CD4-positive, CD25-positive, alpha-beta regulatory T cell (primary cell): ENCODE data around the gene BBS12. TPM values are rescaled to one million over a fixed set of nuclear protein-coding genes. Genes with fewer than 3 reads are reported as not detected.

Experiments used
- ATAC-seq, 2 donors: fragments of 150-1000 bp; cut with Tn5 transposase; one replicate each; pipeline ENCODE4 v1.10.0; 2021; ENCODE audit warnings: low read depth in 2 of 2, moderate number of reproducible peaks in 2 of 2, moderate library complexity in 1 of 2
- DNase-seq, 3 donors: peaks; one replicate each; pipeline versions ENCODE4 v3.0.0 to v3.0.0-alpha.2; 2012 to 2022; ENCODE audit warnings: mixed read lengths in 1 of 3
- H3K27ac ChIP-seq: one replicate; pipeline ENCODE4 v1.7.0; 2013; ENCODE audit warnings: mild to moderate bottlenecking, low read length; ENCODE audit not compliant: insufficient read depth, poor library complexity, severe bottlenecking
- H3K27me3 ChIP-seq: one replicate; pipeline ENCODE4 v1.7.0; 2013; ENCODE audit warnings: low read length; ENCODE audit not compliant: control insufficient read depth, insufficient read depth
- H3K36me3 ChIP-seq: one replicate; pipeline ENCODE4 v1.7.0; 2013; ENCODE audit warnings: mild to moderate bottlenecking, low read length, moderate library complexity; ENCODE audit not compliant: control insufficient read depth, insufficient read depth
- H3K4me1 ChIP-seq: 2 replicates; pipeline ENCODE4 v1.7.0; 2013; ENCODE audit warnings: mild to moderate bottlenecking, low read length; ENCODE audit not compliant: insufficient read depth, control insufficient read depth, poor library complexity, severe bottlenecking
- H3K4me3 ChIP-seq: one replicate; pipeline ENCODE4 v1.7.0; 2013; ENCODE audit warnings: low read depth, mild to moderate bottlenecking, low read length, moderate library complexity
- H3K9me3 ChIP-seq, 2 experiments: 1 replicate in 1 of 2; 2 replicates in 1 of 2; pipeline ENCODE4 v1.7.0; 2013; ENCODE audit warnings: low read length in 2 of 2, mild to moderate bottlenecking in 1 of 2, moderate library complexity in 1 of 2; ENCODE audit not compliant: control insufficient read depth in 2 of 2
- H3K27ac Mint-ChIP-seq, 3 donors: one replicate each; pipeline ENCODE4 v1.8.0; 2020 to 2022; ENCODE audit warnings: mild to moderate bottlenecking in 3 of 3, mixed read lengths in 3 of 3, moderate library complexity in 2 of 3
- H3K27me3 Mint-ChIP-seq: one replicate; pipeline ENCODE4 v1.8.0; 2022; ENCODE audit warnings: mild to moderate bottlenecking, mixed read lengths
- H3K36me3 Mint-ChIP-seq: one replicate; pipeline ENCODE4 v1.8.0; 2020; ENCODE audit warnings: mixed read lengths
- H3K4me1 Mint-ChIP-seq, 4 donors: one replicate each; pipeline ENCODE4 v1.8.0; 2020 to 2022; ENCODE audit warnings: mixed read lengths in 4 of 4, mild to moderate bottlenecking in 1 of 4
- H3K4me3 Mint-ChIP-seq, 4 donors: one replicate each; pipeline ENCODE4 v1.8.0; 2020 to 2022; ENCODE audit warnings: mild to moderate bottlenecking in 4 of 4, mixed read lengths in 4 of 4, moderate library complexity in 3 of 4
- H3K9me3 Mint-ChIP-seq, 7 donors: one replicate each; pipeline ENCODE4 v1.8.0; 2020 to 2022; ENCODE audit warnings: mixed read lengths in 7 of 7, mild to moderate bottlenecking in 3 of 7, moderate library complexity in 2 of 7
- polyA plus RNA-seq, 4 donors: library from polyadenylated mRNA; unstranded; fragments of 300-500 nt; fragmentation: Illumina TruSeq; gene quantifications; one replicate each; pipeline ENCODE4 v1.2.3, GENCODE V29; 2021
- total RNA-seq: library from RNA; stranded (reverse); gene quantifications from one replicate; pipeline ENCODE4 v1.2.3, GENCODE V29; 2022

The BBS12 gene
- total and polyA plus RNA-seq, 5 donors from 2014 or later, result 1.2 to 2.8 (median 1.7) TPM

GRCh38 chr4:122758033-122758432 lies 25.5 kb downstream of the BBS12 start:
- Histone ChIP-seq H3K4me1 (no peaks in the 10 kb centered on the region), H3K27me3 (peaks cover 6% of the 10 kb centered on the region), H3K9me3 (no peaks in the 10 kb centered on the region), H3K4me3 (no peak overlapping the region), H3K36me3 (no peaks in the 10 kb centered on the region), H3K27ac (no peak overlapping the region)
- H3K4me1 Mint-ChIP-seq, result peaks cover 0 to 6% (median 1%) of the 10 kb centered on the region in 4 donors
- DNase-seq (peak in 2 of 3 donors; percentile 17 to 45), ATAC-seq (no peak)
- no peak overlapping the region for H3K4me3 Mint-ChIP-seq
- H3K36me3 Mint-ChIP-seq, result no peaks in the 10 kb centered on the region
- no peak overlapping the region for H3K27ac Mint-ChIP-seq
- H3K9me3 Mint-ChIP-seq, result peaks cover 0 to 2% (median 0%) of the 10 kb centered on the region in 7 donors
- peaks cover 40% of the 10 kb centered on the region for H3K27me3 Mint-ChIP-seq

- no peak overlapping the region for H3K27ac ChIP-seq
- Mint-ChIP-seq H3K27me3 (peaks cover 40% of the 10 kb centered on the region), H3K9me3 (peaks cover 0 to 2% (median 0%) of the 10 kb centered on the region in 7 donors), H3K36me3 (no peaks in the 10 kb centered on the region), H3K4me1 (peaks cover 0 to 6% (median 1%) of the 10 kb centered on the region in 4 donors), H3K4me3 (no peak overlapping the region), H3K27ac (no peak overlapping the region)
- H3K4me1 ChIP-seq, result no peaks in the 10 kb centered on the region
- no peaks in the 10 kb centered on the region for H3K9me3 ChIP-seq
- ATAC-seq (no peak), DNase-seq (no peak)
- no peak overlapping the region for H3K4me3 ChIP-seq
- H3K27me3 ChIP-seq, result no peaks in the 10 kb centered on the region
- H3K36me3 ChIP-seq, result no peaks in the 10 kb centered on the region
Observed at GRCh38 chr4:122759639-122760310, 27.3 kb downstream of the BBS12 start.

- DNase-seq (no peak), ATAC-seq (no peak)
- Mint-ChIP-seq H3K9me3 (no peaks in the 10 kb centered on the region), H3K27ac (peak overlapping the region in 1 of 3 donors; percentile 17), H3K36me3 (no peaks in the 10 kb centered on the region), H3K27me3 (peaks cover 29% of the 10 kb centered on the region), H3K4me3 (no peak overlapping the region), H3K4me1 (peaks cover 0 to 6% (median 1%) of the 10 kb centered on the region in 4 donors)
- no peak overlapping the region for H3K4me3 ChIP-seq
- H3K4me1 ChIP-seq, result no peaks in the 10 kb centered on the region
- H3K36me3 ChIP-seq, result no peaks in the 10 kb centered on the region
- H3K9me3 ChIP-seq, result no peaks in the 10 kb centered on the region
- no peak overlapping the region for H3K27ac ChIP-seq
- no peaks in the 10 kb centered on the region for H3K27me3 ChIP-seq
Observed at GRCh38 chr4:122762520-122762919, 30.0 kb downstream of the BBS12 start.

- peak overlapping the region in 2 of 3 donors; percentile 17 to 45 for H3K27ac Mint-ChIP-seq
- no peaks in the 10 kb centered on the region for H3K36me3 ChIP-seq
Observed at GRCh38 chr4:122762966-122763716, 30.6 kb downstream of the BBS12 start.

GRCh38 chr4:122764071-122764820 lies 31.7 kb downstream of the BBS12 start:
- H3K4me1 Mint-ChIP-seq, result peaks cover 0 to 6% (median 1%) of the 10 kb centered on the region in 4 donors
- H3K36me3 Mint-ChIP-seq, result no peaks in the 10 kb centered on the region
- Histone ChIP-seq H3K9me3 (no peaks in the 10 kb centered on the region), H3K36me3 (no peaks in the 10 kb centered on the region), H3K27ac (no peak overlapping the region), H3K4me3 (no peak overlapping the region), H3K27me3 (no peaks in the 10 kb centered on the region), H3K4me1 (no peaks in the 10 kb centered on the region)
- no peak overlapping the region for H3K4me3 Mint-ChIP-seq
- no peak overlapping the region for H3K27ac Mint-ChIP-seq
- H3K27me3 Mint-ChIP-seq, result peaks cover 21% of the 10 kb centered on the region
- no peaks in the 10 kb centered on the region for H3K9me3 Mint-ChIP-seq
- no peak for ATAC-seq
- no peak for DNase-seq

More at GRCh38 chr4:122762966-122763716, 30.6 kb downstream of the BBS12 start:
- no peak overlapping the region for H3K4me3 ChIP-seq
- Mint-ChIP-seq H3K4me3 (no peak overlapping the region), H3K4me1 (peaks cover 0 to 6% (median 1%) of the 10 kb centered on the region in 4 donors), H3K9me3 (no peaks in the 10 kb centered on the region), H3K36me3 (no peaks in the 10 kb centered on the region), H3K27me3 (peaks cover 23% of the 10 kb centered on the region)
- no peak for DNase-seq
- no peak overlapping the region for H3K27ac ChIP-seq
- no peaks in the 10 kb centered on the region for H3K4me1 ChIP-seq
- ATAC-seq, result no peak
- no peaks in the 10 kb centered on the region for H3K9me3 ChIP-seq
- H3K27me3 ChIP-seq, result no peaks in the 10 kb centered on the region

GRCh38 chr4:122764821-122765215 lies 32.3 kb downstream of the BBS12 start:
- no peak overlapping the region for H3K4me3 Mint-ChIP-seq
- H3K27ac ChIP-seq, result no peak overlapping the region
- ATAC-seq, result no peak
- H3K36me3 Mint-ChIP-seq, result no peaks in the 10 kb centered on the region
- no peak for DNase-seq
- H3K4me1 ChIP-seq, result no peaks in the 10 kb centered on the region
- peaks cover 16% of the 10 kb centered on the region for H3K27me3 Mint-ChIP-seq
- H3K36me3 ChIP-seq, result no peaks in the 10 kb centered on the region
- H3K4me3 ChIP-seq, result no peak overlapping the region
- no peaks in the 10 kb centered on the region for H3K9me3 ChIP-seq
- no peaks in the 10 kb centered on the region for H3K27me3 ChIP-seq
- no peak overlapping the region for H3K27ac Mint-ChIP-seq
- H3K9me3 Mint-ChIP-seq, result no peaks in the 10 kb centered on the region
- peaks cover 0 to 6% (median 1%) of the 10 kb centered on the region in 4 donors for H3K4me1 Mint-ChIP-seq

GRCh38 chr4:122765692-122766352 lies 33.3 kb downstream of the BBS12 start:
- no peaks in the 10 kb centered on the region for H3K9me3 ChIP-seq
- no peak overlapping the region for H3K4me3 ChIP-seq
- Mint-ChIP-seq H3K27me3 (peaks cover 19% of the 10 kb centered on the region), H3K27ac (no peak overlapping the region), H3K9me3 (no peaks in the 10 kb centered on the region), H3K4me3 (no peak overlapping the region), H3K4me1 (peaks cover 0 to 6% (median 1%) of the 10 kb centered on the region in 4 donors), H3K36me3 (no peaks in the 10 kb centered on the region)
- H3K36me3 ChIP-seq, result no peaks in the 10 kb centered on the region
- H3K27me3 ChIP-seq, result no peaks in the 10 kb centered on the region
- no peak overlapping the region for H3K27ac ChIP-seq
- H3K4me1 ChIP-seq, result no peaks in the 10 kb centered on the region
- DNase-seq (no peak), ATAC-seq (no peak)
